Activated CD4-positive, alpha-beta T cell treated with anti-CD3 and anti-CD28 coated beads, Interleukin-2, Interleukin-6, amounts not matched to agents 100 ng/mL and 50 ng/mL, durations not matched to agents 16 hours and 8 hours (primary cell): ENCODE data around the gene TNK1.

Experiments
- DNase-seq: peaks from one replicate; pipeline ENCODE4 v3.0.0-alpha.2; 2020

The TNK1 gene

GRCh38 chr17:7437369-7437863, 56.5 kb downstream of the TNK1 start:
- no peak for DNase-seq

GRCh38 chr17:7437950-7438614, 57.2 kb downstream of the TNK1 start:
- DNase-seq, result peak; percentile 59

- DNase-seq, result no peak
Observed at GRCh38 chr17:7438656-7439460, 58.0 kb downstream of the TNK1 start.
